Measurements from ENCODE around the gene LCN15.
A peak's percentile ranks its signal among the peaks of the same experiment; 100 is the strongest.

Gene LCN15, protein sequence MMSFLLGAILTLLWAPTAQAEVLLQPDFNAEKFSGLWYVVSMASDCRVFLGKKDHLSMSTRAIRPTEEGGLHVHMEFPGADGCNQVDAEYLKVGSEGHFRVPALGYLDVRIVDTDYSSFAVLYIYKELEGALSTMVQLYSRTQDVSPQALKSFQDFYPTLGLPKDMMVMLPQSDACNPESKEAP

DNA sequence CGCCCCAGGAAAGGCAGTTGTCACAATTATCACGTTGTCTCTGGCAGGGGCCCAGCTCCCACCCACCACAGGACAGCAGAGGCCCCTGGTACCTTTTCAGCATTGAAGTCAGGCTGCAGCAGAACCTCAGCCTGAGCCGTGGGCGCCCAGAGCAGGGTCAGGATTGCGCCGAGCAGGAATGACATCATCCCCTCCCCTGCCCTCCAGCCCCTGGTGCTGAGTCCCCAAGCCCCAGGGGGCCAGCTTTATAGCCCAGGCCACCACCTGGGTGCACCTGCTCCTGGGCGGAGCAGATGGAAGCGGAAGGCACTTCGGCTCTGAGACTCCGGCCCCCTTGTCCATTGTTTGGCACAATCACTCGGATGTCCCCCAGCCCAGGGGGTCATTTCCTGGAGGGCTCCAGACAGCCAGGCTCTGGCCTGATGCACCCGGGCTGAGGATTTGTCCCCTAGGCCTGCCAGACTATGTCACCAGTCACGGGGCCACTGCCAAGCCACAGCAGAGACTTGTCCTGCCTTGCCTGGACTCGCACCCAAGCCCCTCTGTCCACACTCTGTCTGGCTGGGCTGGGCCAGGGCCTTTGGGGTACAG lies at the start of gene LCN15:
Gene LCN15 (minus strand): TSS at position 218 of the 591 bp plus-strand sequence. CDS start 30 bp downstream, at position 188.
- TF ChIP-seq GLIS3 (CRISPR knock-in tag; IDR thresholded peaks at IDR 0.05) (no peak), ISL1 (CRISPR knock-in tag; IDR thresholded peaks at IDR 0.05) (no peak), SNAI2 (CRISPR knock-in tag; IDR thresholded peaks at IDR 0.05) (no peak), BACH2 (CRISPR knock-in tag; IDR thresholded peaks at IDR 0.05; ENCODE audit: borderline replicate concordance) (no peak), ARNTL (CRISPR knock-in tag; IDR thresholded peaks at IDR 0.05; ENCODE audit: borderline replicate concordance, low read depth) (no peak), OSR1 (CRISPR knock-in tag; IDR thresholded peaks at IDR 0.05) (no peak), RARB (CRISPR knock-in tag; IDR thresholded peaks at IDR 0.05) (no peak), CSDC2 (CRISPR knock-in tag; IDR thresholded peaks at IDR 0.05) (no peak), TOX (CRISPR knock-in tag; IDR thresholded peaks at IDR 0.05; ENCODE audit: borderline replicate concordance) (no peak), ESRRG (CRISPR knock-in tag; IDR thresholded peaks at IDR 0.05) (no peak)
- TF ChIP-seq, protein P1, sequence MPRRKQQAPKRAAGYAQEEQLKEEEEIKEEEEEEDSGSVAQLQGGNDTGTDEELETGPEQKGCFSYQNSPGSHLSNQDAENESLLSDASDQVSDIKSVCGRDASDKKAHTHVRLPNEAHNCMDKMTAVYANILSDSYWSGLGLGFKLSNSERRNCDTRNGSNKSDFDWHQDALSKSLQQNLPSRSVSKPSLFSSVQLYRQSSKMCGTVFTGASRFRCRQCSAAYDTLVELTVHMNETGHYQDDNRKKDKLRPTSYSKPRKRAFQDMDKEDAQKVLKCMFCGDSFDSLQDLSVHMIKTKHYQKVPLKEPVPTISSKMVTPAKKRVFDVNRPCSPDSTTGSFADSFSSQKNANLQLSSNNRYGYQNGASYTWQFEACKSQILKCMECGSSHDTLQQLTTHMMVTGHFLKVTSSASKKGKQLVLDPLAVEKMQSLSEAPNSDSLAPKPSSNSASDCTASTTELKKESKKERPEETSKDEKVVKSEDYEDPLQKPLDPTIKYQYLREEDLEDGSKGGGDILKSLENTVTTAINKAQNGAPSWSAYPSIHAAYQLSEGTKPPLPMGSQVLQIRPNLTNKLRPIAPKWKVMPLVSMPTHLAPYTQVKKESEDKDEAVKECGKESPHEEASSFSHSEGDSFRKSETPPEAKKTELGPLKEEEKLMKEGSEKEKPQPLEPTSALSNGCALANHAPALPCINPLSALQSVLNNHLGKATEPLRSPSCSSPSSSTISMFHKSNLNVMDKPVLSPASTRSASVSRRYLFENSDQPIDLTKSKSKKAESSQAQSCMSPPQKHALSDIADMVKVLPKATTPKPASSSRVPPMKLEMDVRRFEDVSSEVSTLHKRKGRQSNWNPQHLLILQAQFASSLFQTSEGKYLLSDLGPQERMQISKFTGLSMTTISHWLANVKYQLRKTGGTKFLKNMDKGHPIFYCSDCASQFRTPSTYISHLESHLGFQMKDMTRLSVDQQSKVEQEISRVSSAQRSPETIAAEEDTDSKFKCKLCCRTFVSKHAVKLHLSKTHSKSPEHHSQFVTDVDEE (CRISPR knock-in tag; IDR thresholded peaks at IDR 0.05), result no peak
- TF ChIP-seq, protein P2, sequence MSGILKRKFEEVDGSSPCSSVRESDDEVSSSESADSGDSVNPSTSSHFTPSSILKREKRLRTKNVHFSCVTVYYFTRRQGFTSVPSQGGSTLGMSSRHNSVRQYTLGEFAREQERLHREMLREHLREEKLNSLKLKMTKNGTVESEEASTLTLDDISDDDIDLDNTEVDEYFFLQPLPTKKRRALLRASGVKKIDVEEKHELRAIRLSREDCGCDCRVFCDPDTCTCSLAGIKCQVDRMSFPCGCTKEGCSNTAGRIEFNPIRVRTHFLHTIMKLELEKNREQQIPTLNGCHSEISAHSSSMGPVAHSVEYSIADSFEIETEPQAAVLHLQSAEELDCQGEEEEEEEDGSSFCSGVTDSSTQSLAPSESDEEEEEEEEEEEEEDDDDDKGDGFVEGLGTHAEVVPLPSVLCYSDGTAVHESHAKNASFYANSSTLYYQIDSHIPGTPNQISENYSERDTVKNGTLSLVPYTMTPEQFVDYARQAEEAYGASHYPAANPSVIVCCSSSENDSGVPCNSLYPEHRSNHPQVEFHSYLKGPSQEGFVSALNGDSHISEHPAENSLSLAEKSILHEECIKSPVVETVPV (CRISPR knock-in tag; IDR thresholded peaks at IDR 0.05), result no peak
- TF ChIP-seq, protein P3, sequence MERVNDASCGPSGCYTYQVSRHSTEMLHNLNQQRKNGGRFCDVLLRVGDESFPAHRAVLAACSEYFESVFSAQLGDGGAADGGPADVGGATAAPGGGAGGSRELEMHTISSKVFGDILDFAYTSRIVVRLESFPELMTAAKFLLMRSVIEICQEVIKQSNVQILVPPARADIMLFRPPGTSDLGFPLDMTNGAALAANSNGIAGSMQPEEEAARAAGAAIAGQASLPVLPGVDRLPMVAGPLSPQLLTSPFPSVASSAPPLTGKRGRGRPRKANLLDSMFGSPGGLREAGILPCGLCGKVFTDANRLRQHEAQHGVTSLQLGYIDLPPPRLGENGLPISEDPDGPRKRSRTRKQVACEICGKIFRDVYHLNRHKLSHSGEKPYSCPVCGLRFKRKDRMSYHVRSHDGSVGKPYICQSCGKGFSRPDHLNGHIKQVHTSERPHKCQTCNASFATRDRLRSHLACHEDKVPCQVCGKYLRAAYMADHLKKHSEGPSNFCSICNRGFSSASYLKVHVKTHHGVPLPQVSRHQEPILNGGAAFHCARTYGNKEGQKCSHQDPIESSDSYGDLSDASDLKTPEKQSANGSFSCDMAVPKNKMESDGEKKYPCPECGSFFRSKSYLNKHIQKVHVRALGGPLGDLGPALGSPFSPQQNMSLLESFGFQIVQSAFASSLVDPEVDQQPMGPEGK (CRISPR knock-in tag; IDR thresholded peaks at IDR 0.05; ENCODE audit: borderline replicate concordance), result no peak
- TF ChIP-seq, protein P4, sequence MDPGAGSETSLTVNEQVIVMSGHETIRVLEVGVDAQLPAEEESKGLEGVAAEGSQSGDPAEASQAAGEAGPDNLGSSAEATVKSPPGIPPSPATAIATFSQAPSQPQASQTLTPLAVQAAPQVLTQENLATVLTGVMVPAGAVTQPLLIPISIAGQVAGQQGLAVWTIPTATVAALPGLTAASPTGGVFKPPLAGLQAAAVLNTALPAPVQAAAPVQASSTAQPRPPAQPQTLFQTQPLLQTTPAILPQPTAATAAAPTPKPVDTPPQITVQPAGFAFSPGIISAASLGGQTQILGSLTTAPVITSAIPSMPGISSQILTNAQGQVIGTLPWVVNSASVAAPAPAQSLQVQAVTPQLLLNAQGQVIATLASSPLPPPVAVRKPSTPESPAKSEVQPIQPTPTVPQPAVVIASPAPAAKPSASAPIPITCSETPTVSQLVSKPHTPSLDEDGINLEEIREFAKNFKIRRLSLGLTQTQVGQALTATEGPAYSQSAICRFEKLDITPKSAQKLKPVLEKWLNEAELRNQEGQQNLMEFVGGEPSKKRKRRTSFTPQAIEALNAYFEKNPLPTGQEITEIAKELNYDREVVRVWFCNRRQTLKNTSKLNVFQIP (CRISPR knock-in tag; IDR thresholded peaks at IDR 0.05; ENCODE audit: borderline replicate concordance, low read depth), result no peak
- TF ChIP-seq, protein P5, sequence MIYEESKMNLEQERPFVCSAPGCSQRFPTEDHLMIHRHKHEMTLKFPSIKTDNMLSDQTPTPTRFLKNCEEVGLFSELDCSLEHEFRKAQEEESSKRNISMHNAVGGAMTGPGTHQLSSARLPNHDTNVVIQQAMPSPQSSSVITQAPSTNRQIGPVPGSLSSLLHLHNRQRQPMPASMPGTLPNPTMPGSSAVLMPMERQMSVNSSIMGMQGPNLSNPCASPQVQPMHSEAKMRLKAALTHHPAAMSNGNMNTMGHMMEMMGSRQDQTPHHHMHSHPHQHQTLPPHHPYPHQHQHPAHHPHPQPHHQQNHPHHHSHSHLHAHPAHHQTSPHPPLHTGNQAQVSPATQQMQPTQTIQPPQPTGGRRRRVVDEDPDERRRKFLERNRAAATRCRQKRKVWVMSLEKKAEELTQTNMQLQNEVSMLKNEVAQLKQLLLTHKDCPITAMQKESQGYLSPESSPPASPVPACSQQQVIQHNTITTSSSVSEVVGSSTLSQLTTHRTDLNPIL (CRISPR knock-in tag; IDR thresholded peaks at IDR 0.05; ENCODE audit: low read depth), result no peak
- ATAC-seq, result no peak

DNA sequence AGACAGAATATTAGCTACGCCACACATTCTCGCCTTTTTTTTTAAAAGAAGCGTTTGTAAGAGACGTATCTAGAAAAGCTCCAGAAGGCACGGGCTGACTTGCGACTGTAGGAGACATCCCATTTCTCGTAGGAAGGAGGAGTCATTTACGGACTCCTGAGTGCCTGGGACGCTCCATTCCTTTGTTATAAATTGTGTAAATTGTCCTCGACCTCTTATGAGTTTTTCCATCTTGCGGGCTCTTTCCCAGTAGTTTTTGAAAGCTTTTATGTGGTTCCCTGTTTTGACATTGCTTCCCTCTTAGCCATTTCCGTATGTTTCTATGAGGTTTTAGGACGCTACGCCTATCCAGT lies 44.5 kb upstream of the LCN15 start:
- no peak for TF ChIP-seq OSR1 (CRISPR knock-in tag; IDR thresholded peaks at IDR 0.05)
- TF ChIP-seq SNAI2 (CRISPR knock-in tag; IDR thresholded peaks at IDR 0.05), result no peak
- TF ChIP-seq PPARA (CRISPR knock-in tag; IDR thresholded peaks at IDR 0.05; ENCODE audit: borderline replicate concordance), result no peak
- TF ChIP-seq RARB (CRISPR knock-in tag; IDR thresholded peaks at IDR 0.05), result no peak
- TF ChIP-seq, protein P2 (CRISPR knock-in tag; IDR thresholded peaks at IDR 0.05), result no peak
- TF ChIP-seq, protein P3 (CRISPR knock-in tag; IDR thresholded peaks at IDR 0.05; ENCODE audit: borderline replicate concordance), result no peak
- TF ChIP-seq ZNF8 (CRISPR knock-in tag; IDR thresholded peaks at IDR 0.05), result no peak
- no peak for TF ChIP-seq ZNF565 (CRISPR knock-in tag; conservative IDR thresholded peaks at IDR 0.05; ENCODE audit: low read depth)
- no peak for TF ChIP-seq ZFP30 (CRISPR knock-in tag; IDR thresholded peaks at IDR 0.05)
- TF ChIP-seq, protein P5 (CRISPR knock-in tag; IDR thresholded peaks at IDR 0.05; ENCODE audit: low read depth), result no peak
- no peak for TF ChIP-seq ZNF70 (CRISPR knock-in tag; IDR thresholded peaks at IDR 0.05)
- peak; percentile 31 for ATAC-seq

All from SK-N-SH treated with all-trans-retinoic acid at 6 μM for 48 hours (cell line).